ENCODE results near the gene GDF11. TPM values are rescaled to one million over a fixed set of nuclear protein-coding genes. Genes with fewer than 3 reads are reported as not detected.

Gene GDF11
- total RNA-seq, 1 donor from 2014 or later, result 5.8 TPM

DNA sequence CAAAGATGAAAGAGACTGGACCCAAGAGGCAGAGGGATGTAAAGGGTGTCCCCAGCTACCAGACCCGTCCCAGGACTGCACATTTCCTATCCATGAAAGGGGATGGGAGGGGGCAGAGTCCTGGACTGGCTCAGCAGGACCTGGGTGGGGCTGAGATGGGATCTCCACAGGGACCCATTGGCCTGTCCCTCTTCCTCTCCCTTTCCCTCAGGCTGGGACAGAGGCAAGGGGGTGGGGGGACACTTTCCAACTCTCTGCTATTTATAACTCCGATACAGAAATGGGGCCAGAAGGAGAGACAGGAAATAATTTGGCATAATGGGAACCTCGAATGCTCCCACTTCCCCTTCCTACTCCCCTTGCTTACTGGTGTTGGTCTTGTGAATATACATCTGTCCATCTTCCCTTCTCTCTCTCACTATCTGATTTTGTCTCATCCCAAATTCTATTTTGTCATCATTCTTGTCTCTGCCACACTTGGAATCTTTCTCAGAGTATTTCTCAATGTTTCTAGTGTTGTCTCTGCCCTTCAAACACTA is 34.2 kb upstream of the GDF11 start:
- Histone ChIP-seq H3K27me3 (peaks cover 11% of the 10 kb centered on the region), H3K4me3 (no peak overlapping the region), H3K36me3 (no peaks in the 10 kb centered on the region), H3K4me1 (peaks cover 17% of the 10 kb centered on the region), H3K9me3 (no peaks in the 10 kb centered on the region), H3K27ac (no peak overlapping the region)
- intact Hi-C loops (cut with DNase I), result no loop called here
- TF ChIP-seq CTCF (IDR thresholded peaks at IDR 0.05), result no peak
- DNase-seq, result no peak
- ATAC-seq, result peak; percentile 7

DNA sequence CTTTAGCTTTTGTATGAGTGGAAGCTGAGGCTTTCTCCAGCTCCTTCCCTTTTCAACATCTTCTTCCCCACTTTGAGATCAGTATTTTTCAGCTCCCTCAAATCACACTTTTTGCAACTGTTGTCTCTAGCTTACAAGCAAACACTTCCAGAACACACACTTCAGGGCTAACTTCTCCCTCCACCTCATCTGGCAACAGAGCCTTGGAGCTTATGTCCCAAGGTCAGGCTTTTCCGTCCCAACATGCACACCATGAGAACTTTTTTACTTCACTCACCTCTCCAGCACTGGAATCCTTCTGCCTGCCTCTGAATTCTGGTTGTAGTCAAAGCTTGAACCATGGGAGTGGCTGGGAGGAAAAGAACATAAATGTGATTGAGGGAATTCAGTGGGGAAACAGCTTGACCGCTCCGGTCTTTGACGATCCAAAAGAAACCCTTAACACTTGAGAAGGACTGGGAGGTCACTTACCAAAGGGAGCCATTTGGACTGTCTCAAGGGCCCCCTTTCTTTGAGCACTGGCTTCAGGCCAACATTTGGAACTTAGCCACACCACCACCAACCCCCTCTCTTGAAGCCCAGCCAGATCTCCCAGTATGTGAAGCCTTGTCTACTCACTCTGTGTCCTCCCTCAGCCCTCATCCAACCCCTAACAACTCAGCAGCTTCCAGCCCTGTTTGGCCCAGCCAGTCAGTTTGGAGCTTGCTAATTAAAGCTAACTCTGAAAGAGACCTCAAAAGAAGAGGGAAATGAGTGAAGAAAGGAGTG is 31.0 kb upstream of the GDF11 start:
- H3K36me3 ChIP-seq, result no peaks in the 10 kb centered on the region
- H3K9me3 ChIP-seq, result no peaks in the 10 kb centered on the region
- intact Hi-C loops (cut with DNase I), result no loop called here
- DNase-seq (no peak), ATAC-seq (no peak)
- H3K27me3 ChIP-seq, result peaks cover 5% of the 10 kb centered on the region
- H3K4me3 ChIP-seq, result no peak overlapping the region
- no peak overlapping the region for H3K27ac ChIP-seq
- no peak for TF ChIP-seq CTCF (IDR thresholded peaks at IDR 0.05)
- peaks cover 27% of the 10 kb centered on the region for H3K4me1 ChIP-seq

DNA sequence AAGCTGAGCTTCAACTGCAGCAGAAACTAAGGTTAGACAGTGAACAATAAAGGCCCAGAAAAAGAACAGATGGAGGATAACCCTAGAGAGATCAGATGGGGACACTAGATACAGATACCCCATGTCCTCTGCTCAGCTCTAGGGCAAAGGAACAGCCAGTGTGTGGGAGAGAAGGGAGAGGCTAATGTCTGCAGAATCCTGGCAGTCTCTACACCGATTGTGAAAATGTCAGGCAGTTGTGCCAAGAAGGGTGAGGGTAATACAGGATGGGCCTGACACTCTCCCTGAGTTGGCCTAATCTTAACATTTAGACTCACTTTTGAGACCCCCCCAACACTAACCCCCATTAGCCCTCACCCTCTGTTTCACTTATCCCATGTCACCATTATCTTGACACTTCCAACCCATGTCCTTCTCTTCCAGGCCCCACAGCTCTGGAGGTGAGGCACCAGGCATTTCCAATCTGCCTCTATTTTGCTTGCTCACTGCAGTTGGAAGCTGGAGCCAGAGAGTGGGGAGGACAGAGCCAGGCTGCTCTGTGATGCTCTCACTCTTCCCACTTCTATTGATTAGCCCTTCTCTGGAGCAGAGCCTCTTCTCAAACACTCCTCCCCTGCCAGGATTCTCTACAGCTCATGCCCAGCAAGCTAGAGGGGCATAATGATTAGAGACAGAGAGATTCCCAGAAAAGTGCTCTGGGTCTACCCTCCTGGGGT is 30.1 kb upstream of the GDF11 start:
- intact Hi-C loops (cut with DNase I), result no loop called here
- no peak overlapping the region for H3K27ac ChIP-seq

DNA sequence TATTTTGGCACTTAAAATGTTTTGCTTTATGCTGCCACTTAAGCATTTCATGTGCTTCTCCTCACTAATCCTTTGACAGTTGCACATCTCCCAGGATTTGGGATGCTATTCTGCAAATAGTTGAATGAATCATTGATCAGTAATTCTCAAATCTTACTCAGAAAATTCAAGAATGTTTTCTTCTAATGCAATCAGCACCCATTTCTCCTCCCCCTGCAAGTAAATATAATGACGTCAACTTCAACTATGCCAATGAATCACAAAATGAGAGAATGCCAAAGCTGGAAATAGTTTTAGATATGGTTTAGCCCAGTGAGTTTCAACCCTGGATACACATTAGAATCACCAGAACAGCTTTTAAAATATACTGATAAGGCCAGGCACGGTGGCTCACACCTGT is 29.2 kb upstream of the GDF11 start:
- Histone ChIP-seq H3K4me3 (no peak overlapping the region), H3K36me3 (no peaks in the 10 kb centered on the region), H3K27me3 (no peaks in the 10 kb centered on the region), H3K4me1 (peaks cover 34% of the 10 kb centered on the region), H3K27ac (no peak overlapping the region), H3K9me3 (no peaks in the 10 kb centered on the region)
- intact Hi-C loops (cut with DNase I), result no loop called here
- ATAC-seq (no peak), DNase-seq (no peak)
- no peak for TF ChIP-seq CTCF (IDR thresholded peaks at IDR 0.05)

More for the DNA sequence above, 30.1 kb upstream of the GDF11 start:
- no peak for DNase-seq
- no peak for TF ChIP-seq CTCF (IDR thresholded peaks at IDR 0.05)
- ATAC-seq, result no peak
- Histone ChIP-seq H3K9me3 (no peaks in the 10 kb centered on the region), H3K4me1 (peaks cover 32% of the 10 kb centered on the region), H3K36me3 (no peaks in the 10 kb centered on the region), H3K4me3 (no peak overlapping the region), H3K27me3 (no peaks in the 10 kb centered on the region)

DNA sequence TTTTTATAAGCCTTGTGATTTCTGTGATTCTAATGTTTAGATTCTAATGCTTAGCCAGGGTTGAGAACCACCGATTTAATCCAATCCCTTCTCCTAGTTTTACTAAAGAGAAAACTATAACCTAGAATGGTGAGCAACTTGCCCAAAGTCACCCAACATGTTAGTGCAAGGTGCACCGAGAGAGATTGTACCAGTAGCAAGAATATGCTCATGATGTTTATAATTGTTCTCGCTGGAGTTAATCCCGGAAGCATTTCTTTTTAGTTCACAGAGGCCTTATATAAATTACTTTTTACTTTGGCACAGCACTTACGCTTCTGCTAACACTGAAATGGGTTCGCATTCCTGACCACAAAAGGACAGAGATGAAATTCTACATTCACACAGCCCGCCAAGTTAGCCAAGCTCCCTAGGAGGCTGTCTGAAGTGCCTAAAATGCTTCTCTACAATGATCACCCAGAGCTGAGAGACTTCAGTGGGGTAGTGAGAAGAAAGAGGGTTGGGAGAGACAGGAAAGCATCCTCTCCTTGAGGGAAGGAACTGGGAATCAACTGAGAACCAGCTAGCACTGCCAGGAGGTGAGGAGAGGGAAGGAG is 27.7 kb upstream of the GDF11 start:
- Histone ChIP-seq H3K36me3 (peaks cover 5% of the 10 kb centered on the region), H3K4me1 (peaks cover 38% of the 10 kb centered on the region), H3K27me3 (no peaks in the 10 kb centered on the region), H3K9me3 (no peaks in the 10 kb centered on the region), H3K27ac (peak overlapping the region; percentile 92), H3K4me3 (peak overlapping the region; percentile 85)
- no peak for DNase-seq
- intact Hi-C loops (cut with DNase I), result no loop called here
- no peak for ATAC-seq
- TF ChIP-seq CTCF (IDR thresholded peaks at IDR 0.05), result no peak
